Stimulated activated CD8-positive, alpha-beta memory T cell treated with anti-CD3 and anti-CD28 coated beads, Interleukin-2, amount 100 ng/mL, for 1 hour (primary cell): ENCODE measurements around the gene SCD5.

Experiments
- DNase-seq, 2 donors: peaks; one replicate each; pipeline ENCODE4 v3.0.0-alpha.2; 2020; ENCODE audit warnings: low read depth in 2 of 2

The SCD5 gene

DNA sequence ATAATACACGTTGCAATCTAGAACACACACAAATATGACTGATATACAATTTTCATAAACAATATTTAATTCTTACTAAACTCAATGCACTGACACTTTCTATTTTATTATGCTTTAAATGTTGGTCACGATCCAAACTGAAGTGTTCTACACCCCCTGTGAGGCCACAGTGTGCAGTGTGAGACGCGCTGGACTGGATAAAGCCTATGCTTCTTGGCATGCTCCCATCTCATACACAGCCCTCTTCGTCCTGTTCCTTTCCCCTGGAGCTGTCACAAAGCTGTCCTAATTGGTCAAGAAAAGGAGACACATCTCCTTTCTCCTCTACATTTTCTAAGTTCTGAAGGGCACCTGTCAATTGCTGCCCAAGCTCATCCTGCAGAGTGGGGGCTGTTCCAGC is 72.0 kb downstream of the SCD5 start:
- DNase-seq = no peak

DNA sequence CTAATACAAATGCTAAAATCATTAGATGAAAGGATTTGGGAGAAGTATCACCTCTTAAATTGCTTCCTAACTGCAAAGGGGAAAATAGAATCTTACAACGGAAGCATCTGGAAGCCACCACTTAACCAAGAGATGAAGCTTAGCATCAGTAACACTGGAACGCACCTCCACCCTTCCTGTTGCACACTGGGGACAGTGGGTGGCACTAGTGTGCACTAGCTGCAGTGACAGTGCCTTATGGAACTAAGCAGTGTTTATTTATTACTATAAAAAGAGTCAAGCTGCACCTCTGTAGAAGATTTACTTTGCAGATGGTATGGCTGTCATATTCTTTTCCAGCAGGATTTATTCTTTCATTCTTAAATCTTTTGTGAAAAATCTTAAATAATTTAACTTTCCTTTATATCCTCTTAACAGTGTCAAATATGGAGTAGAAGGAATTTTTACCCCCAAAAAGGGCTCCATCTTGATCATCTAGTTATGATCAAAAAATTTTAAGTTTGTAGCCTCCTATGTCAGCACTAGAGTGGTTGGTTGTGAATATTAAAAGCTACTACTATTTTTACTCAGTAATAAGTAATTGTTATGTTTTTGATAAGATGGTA is 76.7 kb downstream of the SCD5 start:
- DNase-seq = no peak

DNA sequence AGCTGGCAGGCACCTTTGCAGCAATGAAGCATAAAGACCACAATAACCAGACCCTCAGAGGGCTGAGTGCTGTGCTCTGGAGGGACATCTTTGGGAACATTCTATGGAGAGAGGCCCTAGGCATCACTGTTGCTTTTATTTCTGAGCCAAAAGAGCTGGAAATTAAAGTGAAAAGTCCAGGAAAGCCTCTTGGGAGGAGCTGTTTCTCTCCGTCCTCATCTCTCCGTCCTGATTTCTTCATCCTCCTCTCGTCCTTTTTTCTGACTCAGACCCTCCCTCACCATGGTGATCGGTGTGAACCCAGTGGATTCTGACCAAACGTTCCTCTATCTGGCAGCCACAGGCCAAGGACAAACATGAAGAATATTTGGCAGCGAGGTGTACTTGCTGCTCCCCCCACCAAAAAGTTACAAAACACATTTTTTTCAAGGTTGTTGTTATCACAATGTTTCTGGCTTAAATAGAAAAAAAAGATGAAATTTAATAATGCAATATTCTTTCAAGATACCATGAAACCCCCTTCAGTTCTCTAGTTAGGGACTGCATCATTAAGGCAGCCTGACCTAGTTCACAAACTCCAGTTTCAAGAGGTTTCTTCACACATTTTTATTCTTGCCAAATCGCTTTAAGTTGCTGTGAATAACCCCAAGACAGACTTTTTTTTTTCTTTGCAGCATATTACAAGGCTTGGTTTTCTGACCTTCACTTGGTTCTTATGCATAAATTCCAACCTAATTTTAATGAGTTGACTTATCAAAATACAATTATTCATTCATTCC is 80.2 kb downstream of the SCD5 start:
- no peak for DNase-seq

DNA sequence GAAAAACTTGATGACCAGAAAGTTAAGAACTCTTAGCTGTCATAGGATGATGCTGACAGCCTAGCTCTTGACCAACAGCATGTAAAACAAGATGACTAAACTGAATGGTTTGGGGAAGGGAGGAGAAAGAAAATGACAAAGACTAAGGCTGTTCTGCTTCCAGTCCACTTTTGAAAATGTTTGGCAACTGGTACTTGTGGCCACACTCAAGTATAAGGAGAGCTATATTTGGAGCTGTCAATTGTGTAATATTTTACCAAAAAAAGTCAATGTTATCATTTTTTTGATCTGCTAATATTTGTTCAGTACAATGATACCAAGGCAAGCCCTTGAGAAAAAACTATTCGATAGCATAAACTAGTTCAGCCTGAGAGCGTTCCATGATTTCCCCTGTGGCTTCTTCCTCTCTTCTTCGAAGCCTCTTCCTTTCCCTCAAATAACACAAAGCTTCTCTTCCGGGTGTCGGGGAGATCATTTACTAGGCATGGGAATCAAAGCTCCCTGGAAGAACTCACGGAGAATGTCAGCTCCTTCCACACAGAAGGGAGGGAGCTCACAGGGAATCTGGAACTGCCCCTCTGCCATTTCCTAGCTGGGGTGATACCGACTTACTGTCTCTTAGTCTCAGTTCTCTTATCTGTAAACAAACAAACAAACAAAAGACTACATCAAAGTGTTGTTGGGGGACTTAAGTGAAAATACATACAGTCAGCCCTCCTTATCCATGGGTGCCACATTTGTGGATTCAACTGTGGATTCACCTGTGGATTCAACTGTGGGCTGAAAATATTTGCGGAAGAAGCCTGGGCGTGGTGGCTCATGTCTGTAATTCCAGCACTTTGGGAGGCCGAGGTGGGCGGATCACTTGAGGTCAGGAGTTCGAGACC is 82.6 kb downstream of the SCD5 start:
- DNase-seq = no peak

DNA sequence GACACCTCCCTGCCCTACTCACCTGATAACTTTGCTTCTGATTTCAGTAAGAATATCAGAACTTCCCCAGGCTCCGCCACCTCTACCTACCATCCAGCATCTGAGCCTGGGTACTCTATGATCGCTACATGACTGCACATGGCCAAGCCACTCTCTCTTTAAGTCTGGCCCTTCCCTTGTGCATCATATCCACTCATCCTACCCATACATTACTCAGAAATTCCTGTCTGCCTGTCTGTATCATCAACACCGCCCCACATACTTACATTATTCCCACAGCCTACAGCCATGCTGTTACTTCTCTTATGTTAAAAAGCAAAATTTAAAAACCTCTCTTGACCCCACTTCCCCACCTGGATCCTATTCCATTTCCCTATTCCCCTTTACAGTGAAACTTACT is 84.7 kb downstream of the SCD5 start:
- DNase-seq = no peak

DNA sequence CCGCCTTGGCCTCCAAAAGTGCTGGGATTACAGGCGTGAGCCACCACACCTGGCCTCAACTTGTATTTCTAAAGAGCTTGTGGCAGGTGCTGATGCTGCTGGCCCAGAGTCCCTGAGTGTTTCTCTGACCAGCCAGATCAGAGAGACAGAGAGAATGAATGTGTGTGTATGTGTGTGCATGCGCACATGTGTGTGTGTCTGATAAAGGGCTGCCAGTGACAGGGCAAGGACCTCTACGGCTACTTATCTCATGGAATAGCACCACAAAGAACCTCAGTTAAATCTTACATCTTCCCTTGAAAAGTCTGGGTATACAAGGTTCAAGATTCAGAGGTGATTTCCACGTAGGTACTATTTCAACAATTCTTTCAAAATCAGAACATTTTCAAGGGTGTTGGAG is 86.0 kb downstream of the SCD5 start:
- DNase-seq = no peak

DNA sequence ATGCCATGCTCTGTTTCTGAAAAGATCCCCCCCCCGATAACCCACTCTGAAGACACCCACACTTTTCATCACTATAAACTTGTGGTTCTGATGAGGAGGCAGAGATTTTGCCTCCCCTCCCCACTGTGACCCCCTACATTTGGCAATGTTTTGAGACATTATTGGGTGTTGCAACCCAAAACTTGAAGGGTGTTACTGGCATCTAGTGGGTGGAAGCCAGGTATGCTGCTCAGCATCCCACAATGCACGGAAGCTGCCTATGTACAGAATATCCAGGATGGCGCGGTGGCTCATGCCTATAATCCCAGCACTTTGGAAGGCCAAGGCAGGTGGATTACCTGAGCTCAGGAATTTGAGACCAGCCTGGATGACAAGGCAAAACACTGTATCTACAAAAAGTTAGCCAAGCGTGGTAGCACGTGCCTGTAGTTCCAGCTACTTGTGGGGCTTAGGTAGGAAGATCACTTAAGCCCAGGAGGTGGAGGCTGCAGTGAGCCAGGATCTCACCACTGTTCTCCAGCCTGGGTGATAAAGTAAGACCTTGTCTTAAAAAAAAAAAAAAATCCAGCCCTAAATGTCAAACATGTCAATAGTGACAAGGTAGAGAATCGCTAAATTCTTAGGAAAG is 87.3 kb downstream of the SCD5 start:
- no peak for DNase-seq

DNA sequence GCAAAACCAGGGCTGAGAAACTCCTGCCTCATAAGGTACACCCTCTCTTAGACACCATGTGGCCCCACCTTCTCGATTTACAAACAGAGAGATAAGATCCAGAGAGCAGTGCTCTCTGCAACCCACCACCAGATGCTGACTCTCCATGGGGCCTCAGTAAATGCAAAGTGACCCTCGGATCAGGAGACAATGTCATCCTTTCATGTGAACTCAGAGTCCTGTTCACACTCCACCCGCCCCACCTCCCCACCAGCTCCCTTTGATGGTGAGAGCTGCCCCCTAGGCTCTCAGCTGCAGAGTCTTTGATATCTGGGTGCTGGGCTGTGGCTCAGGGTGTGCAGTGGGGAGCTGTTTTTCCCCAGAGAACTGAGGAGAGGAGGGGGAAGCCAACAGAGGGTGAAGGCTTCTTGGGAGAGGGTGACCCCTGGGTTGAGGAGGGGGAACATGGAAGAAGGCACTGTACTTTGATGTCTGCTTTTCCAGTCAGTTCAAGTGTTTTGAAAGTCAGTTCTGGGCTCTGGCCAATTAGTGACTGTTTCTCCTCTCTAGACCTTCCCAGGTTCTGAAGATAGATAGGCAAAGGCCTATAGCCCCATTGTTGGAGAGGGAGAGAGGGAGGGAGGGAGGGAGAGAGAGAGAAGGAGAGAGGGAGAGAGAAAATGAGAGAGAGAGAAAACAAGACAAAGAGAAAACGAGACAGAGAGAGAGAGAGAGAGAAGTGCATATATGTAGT is 88.2 kb downstream of the SCD5 start:
- no peak for DNase-seq

DNA sequence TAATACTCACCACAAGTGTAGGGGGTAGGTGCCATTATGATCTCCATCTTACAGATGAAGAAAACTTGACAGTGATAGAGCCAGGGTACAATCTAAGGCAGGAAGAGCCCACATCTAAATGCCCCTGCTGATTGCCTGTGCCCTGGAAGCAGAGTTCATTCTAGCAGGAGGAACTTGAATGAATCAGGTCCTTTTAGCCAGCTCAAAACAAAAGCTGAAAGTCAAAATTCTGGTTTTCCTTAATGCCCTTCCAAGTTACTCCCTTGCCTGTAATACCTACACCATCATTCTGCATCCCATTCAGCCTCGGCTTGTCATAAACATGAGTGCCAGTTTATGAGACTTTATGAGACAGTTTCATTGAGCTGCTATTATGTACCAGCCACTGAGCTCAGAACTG is 89.6 kb downstream of the SCD5 start:
- DNase-seq = no peak

DNA sequence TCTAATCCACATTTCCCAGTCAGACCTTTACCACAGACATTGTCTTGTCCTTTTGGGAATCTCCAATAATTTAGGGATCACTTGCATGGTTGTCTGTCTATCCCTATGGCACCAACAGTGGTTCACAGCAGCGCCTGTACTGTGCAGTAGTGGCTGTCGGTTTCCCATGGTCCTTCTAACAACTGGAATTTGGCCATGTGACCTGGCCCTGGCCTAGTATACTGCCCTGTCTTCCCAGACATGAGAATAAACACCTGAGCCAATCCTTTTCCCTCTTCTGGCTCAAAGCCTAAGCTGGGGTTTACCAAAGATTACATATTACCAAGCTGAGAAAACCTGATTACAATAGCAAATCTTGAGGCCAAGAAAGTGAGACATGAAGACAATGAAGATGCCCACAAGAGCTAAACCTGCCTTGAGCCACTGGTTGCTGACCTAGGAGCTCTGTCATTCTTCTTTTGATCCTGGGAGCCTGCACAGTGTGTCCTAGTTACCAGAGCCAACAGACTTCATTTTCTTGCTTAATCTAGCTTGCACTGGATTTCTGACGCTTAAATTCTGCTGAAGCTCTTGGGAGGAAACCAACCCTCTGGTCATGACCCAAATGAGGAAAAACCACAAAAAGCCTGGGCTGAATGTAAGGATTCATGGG is 92.1 kb downstream of the SCD5 start:
- DNase-seq = no peak

DNA sequence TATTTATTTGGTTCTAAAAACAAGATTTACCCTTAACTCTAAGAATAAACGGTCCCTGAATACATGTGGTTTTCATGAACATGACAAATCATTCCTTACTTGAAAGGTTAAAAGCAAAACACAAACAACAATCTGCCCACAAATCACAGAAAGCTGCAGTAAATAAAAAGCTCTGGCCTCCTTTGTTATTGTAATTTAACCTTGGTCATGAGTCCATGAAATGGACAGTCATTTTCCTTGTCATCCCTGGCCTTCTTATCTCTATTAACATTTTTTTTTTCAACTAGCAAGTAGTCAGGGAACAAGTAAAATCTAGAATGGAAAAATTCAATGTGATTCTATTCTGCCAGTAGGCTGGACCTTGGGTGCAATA is 92.7 kb downstream of the SCD5 start:
- no peak for DNase-seq

DNA sequence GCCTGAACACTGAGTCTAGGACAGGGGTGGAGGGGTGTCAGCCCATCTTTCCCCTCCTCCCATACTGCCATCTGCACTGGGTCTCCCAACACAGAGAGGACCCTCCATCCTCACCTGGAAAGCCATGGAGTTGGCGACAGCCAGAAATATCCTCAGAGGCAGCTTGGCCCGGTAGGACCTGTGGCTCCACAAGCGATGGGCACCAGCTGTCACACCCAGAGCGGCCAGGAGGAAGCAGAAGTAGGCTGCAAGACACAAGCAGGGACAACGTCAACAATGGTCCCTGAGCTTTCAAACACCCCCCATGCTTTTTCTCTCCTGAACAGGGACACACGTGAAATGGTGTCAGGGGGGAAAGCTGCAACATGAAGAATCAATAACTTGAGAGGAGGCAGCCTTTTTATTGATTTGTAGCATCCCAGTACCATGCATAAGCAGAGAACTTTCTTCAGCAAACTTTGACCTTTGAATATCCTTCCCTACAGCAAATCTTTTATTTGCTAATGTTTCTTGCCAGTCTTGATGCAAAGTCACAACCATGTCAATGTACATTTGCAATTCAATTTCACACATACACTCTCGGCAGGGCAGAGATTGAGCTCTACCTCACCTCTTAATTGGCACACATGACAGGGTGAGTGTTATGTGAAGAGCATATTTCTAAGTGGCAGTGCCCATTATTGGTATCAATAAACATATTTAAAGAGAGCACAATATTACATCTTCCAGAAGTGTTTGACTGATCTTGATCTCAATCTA is 93.2 kb downstream of the SCD5 start:
- DNase-seq = no peak

DNA sequence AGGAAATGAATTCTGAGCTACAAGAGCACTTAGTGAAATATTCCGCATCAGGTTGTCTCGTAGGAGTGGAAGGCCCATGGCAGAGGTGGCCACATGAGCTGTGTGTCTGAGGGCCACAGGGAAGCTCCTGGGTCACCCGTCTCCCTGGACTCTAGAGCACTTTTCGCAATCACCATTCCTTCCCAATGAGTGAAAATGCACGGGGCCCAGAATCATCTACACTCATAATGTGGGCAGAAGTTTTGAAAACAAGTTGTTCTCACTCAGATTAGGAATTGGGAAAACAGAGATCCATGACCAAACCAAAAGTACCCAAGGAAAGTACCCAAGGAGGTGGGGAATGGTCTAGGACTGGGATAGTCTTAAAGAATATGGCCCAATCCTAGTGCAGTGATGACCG is 94.4 kb downstream of the SCD5 start:
- no peak for DNase-seq

DNA sequence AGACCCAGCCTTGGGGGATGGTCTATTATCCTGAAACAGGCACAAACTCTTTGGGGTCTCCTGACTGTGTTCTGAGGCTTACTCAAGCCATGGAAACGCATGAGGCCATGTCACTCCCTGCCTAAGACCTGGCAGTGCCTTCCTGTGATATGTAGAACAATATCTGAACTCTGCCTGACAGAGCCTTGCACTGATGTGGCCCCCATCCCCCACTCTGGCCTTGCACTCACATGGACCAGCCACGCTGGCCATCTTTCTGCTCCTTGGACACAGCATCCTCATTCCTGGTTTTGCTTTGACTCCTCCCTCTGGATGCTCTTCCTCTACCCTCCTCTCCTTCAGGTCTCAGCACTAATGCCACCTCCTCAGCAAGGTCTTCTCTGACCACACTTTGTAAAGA is 100.2 kb downstream of the SCD5 start:
- DNase-seq = no peak

DNA sequence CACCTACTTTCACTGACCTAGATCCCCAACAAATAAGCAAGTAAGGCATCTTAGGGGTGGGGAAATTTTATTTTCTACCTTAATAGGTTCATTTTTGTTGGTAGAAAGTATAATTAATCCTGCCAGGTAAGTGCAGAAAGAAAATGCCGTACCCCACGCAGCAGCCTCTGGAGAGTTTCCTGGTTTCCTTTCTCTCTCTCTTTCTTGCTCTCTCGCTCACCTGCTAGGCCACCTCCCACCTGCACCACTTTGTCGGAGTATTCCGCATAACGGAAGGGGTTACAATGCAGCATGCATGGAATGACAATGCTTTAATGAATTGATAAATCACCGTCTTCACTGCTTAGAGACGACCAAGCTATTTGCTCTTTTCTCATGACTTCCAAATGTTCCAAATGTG is 101.0 kb downstream of the SCD5 start:
- no peak for DNase-seq

DNA sequence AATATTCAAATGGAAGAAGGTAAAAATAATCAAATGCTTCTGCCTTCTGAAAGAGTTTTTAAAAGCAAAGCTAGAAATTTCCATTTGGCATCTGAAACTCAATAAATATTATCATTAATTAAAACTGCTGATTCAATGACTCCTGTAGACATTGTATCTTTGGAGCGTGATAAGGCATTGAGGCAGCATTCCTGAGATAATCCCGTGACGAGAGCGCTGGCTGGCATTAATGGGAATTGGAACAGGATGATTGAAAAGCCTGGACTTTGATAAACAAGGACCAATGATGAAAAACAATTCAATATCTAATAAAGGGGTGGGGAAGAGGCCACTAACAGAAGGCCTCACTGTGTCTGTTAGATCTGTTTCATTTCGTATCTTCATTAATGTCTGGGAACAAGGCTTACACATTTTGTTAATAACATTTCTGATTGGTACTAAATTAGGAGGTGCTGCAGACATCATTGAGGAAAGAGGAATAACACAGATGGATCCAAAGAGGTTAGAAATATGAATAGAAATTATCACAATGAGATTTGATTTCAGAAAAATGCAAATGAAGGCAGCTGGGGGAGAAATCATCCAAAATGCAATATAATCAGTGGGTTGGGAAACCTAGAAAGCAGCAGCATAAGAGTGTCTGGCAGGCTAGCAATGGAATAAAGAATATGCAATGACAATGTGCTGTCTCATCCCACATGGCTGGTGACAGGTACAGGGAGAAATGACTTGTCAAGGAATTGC is 102.3 kb downstream of the SCD5 start:
- no peak for DNase-seq

DNA sequence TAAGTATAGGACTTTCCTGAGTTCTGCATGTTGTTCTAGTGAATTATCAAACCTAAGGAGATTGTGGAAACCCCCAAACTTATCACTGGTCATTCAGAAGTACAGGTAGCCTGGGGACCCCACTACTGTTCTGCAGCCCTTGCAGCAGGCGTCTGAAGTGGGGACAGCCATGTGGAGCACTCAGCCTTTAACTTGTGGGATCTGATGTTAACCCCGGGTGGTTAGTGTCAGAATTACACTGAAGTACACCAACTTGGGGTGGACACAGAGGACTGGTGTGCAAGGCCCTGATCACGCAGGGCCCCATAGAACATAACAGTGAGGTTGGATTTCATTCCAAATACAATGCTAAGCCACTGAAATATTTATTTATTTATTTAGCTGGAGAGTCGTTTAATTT is 103.7 kb downstream of the SCD5 start:
- no peak for DNase-seq

DNA sequence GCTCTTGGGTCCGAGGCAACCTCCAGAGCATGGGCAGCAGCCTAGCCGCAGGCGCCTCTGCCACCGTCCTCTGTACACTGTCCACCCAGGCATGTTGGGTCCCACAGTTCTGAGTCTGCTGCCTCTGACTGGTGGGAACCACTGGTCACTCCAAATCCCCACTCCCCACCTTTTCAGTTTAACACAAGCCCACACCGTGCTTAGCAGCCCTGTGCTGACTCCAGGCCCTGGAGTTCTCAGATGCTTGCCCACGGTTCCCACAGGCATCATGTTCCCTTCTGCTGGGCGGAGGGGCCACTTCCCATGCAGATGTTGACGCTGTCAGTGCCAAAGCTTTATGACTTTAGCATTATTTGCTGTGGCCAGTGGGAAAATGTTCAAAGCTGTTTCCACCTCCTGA is 104.5 kb downstream of the SCD5 start:
- no peak for DNase-seq

DNA sequence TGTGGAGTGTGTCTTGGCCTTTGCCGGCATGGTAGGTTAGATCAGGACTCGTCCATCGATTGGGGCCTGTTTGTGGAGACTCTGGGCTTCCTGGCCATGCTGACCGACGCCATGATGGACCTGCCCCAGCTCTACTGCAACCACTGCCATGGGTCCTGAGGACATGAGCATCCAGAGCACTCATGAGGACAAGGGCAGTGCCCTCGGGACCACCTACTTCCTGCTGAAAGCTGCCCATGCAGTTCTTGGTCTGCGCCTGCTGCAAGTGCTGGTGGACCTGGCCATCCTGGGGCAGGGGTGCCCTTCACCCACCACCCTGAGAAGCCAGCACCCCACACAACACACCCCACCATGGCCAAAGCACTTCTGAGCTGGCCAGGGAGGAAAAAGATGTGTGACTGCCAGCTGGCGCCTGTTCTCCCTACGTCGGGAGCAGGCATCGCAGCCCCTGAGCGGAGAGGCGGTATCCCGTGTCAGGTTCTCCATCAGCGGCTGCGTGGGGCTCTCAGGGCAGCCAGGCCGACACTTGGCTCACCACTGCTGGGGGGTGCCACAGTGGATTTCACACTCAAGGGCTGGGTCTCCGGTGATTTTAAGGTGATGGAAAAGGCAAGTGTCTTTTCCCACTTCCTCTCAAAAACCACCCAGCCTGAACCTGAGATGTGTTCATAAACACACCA is 106.4 kb downstream of the SCD5 start:
- DNase-seq = no peak
